HepG2 (cell line): ENCODE data around the gene ANKS1A. TPM values are rescaled to one million over a fixed set of nuclear protein-coding genes. Genes with fewer than 3 reads are reported as not detected.

Experiments
- ATAC-seq: fragments of 200-7000 bp; cut with Tn5 transposase; 3 replicates; pipeline ENCODE4 v1.9.1; 2020; ENCODE audit warnings: mild to moderate bottlenecking, moderate library complexity
- BruUV-seq: library from RNA; stranded (reverse); fragments of 400-500 nt; replicated peaks from 2 replicates; lab custom pipeline; 2021; lab: Mats Ljungman, UMichigan
- CTCF ChIA-PET: fragments of 300-600 bp; formaldehyde crosslinking; extraction: SDS; loops from one replicate; lab custom pipeline; 2021; ENCODE audit warnings: low total read pairs, inconsistent platforms, low intra/inter-chr PET ratio; lab: Yijun Ruan, JAX
- POLR2A ChIA-PET: fragments of 350-600 bp; sonication (Branson Sonifier 250); formaldehyde crosslinking; loops from one replicate; lab custom pipeline; 2020; ENCODE audit warnings: antibody characterized with exemption, inconsistent platforms; lab: Yijun Ruan, JAX
- DNase-seq: peaks from one replicate; pipeline ENCODE4 v3.0.0-alpha.2; 2015; ENCODE audit warnings: low spot score
- FAIRE-seq: peaks from 3 replicates; lab custom pipeline; 2011; peaks lifted over from hg19 to GRCh38; lab: Jason Lieb, UNC
- H2AFZ ChIP-seq: one replicate; pipeline ENCODE4 v1.6.1; 2011; ENCODE audit warnings: low read length, inconsistent platforms
- H3K27ac ChIP-seq: fragments of 300-600 bp; 3 replicates; pipeline ENCODE4 v1.8.0; 2011; ENCODE audit warnings: mixed run types, mild to moderate bottlenecking, mixed read lengths, low read length, inconsistent platforms; ENCODE audit not compliant: insufficient read depth; ENCODE audit errors: extremely low read length
- H3K27me3 ChIP-seq, 2 experiments: fragments of 200-600 bp in 1 of 2; 2 replicates in 1 of 2; 3 replicates in 1 of 2; pipeline versions ENCODE4 v1.6.0 to v1.8.0; 2011; ENCODE audit warnings: low read length in 2 of 2, mild to moderate bottlenecking in 2 of 2, moderate library complexity in 2 of 2, inconsistent platforms in 1 of 2; ENCODE audit not compliant: insufficient read depth in 2 of 2, control insufficient read depth in 1 of 2
- H3K36me3 ChIP-seq, 2 experiments: fragments of 200-600 bp in 1 of 2; replicated peaks in 1 of 2; 2 replicates in 1 of 2; 3 replicates in 1 of 2; pipeline versions ENCODE4 v1.5.1 to v1.8.0; 2011; ENCODE audit warnings: low read length in 2 of 2, inconsistent platforms in 1 of 2; ENCODE audit not compliant: insufficient read depth in 2 of 2, control insufficient read depth in 1 of 2
- H3K4me1 ChIP-seq: 2 replicates; pipeline ENCODE4 v1.5.1; 2012; ENCODE audit warnings: low read length, inconsistent platforms; ENCODE audit not compliant: insufficient read depth
- H3K4me2 ChIP-seq: 2 replicates; pipeline ENCODE4 v1.6.0; 2011; ENCODE audit warnings: low read depth, low read length, inconsistent platforms
- H3K4me3 ChIP-seq, 3 experiments: fragments of 200-600 bp in 1 of 3; sonication (generic), shearing (Covaris generic) in 1 of 3; replicated peaks in 1 of 3; 2 replicates each; pipeline ENCODE4 v1.5.1; 2011 to 2016; ENCODE audit warnings: low read length in 3 of 3, inconsistent platforms in 2 of 3, low read depth in 2 of 3, mild to moderate bottlenecking in 2 of 3, control low read depth in 1 of 3, mixed read lengths in 1 of 3; ENCODE audit not compliant: insufficient read depth in 1 of 3
- H3K79me2 ChIP-seq: one replicate; pipeline ENCODE4 v1.6.1; 2011; ENCODE audit warnings: low read length, inconsistent platforms; ENCODE audit not compliant: insufficient read depth
- H3K9ac ChIP-seq: 2 replicates; pipeline ENCODE4 v1.6.0; 2011; ENCODE audit warnings: mild to moderate bottlenecking, low read depth, low read length, inconsistent platforms; ENCODE audit not compliant: insufficient read depth
- H3K9me3 ChIP-seq: 2 replicates; pipeline ENCODE4 v1.5.1; 2012; ENCODE audit warnings: mild to moderate bottlenecking, low read length
- H4K20me1 ChIP-seq: 2 replicates; pipeline ENCODE4 v1.6.0; 2011; ENCODE audit warnings: inconsistent platforms, mild to moderate bottlenecking, low read length, moderate library complexity; ENCODE audit not compliant: insufficient read depth
- ARNT ChIP-seq: fragments of 450-650 bp; IDR thresholded peaks from 2 replicates; pipeline ENCODE4 v1.6.1; 2017
- ATF4 ChIP-seq, 2 experiments: fragments of 450-650 bp in 1 of 2; sonication (generic) in 1 of 2; formaldehyde crosslinking; IDR thresholded peaks; 2 replicates each; pipeline versions ENCODE4 v1.5.0 to v1.8.0; 2020 to 2022; ENCODE audit warnings: mild to moderate bottlenecking in 1 of 2, missing genetic modification reagents in 1 of 2
- BCL3 ChIP-seq: sonication (generic); formaldehyde crosslinking; IDR thresholded peaks from 2 replicates; pipeline ENCODE4 v1.5.1; 2020; ENCODE audit warnings: mild to moderate bottlenecking, missing genetic modification reagents, moderate library complexity
- JUNB ChIP-seq: sonication (generic); formaldehyde crosslinking; IDR thresholded peaks from 2 replicates; pipeline ENCODE4 v1.8.0; 2022; ENCODE audit warnings: missing genetic modification reagents, mild to moderate bottlenecking, borderline replicate concordance
- SALL1 ChIP-seq: sonication (generic); formaldehyde crosslinking; IDR thresholded peaks from 2 replicates; pipeline ENCODE4 v1.8.0; 2022; ENCODE audit warnings: mild to moderate bottlenecking, missing genetic modification reagents
- TRIM24 ChIP-seq: sonication (generic); formaldehyde crosslinking; IDR thresholded peaks from 2 replicates; pipeline ENCODE4 v1.8.0; 2022; ENCODE audit warnings: mild to moderate bottlenecking, missing genetic modification reagents
- ZBTB34 ChIP-seq: sonication (generic); formaldehyde crosslinking; IDR thresholded peaks from 2 replicates; pipeline ENCODE4 v1.8.0; 2022; ENCODE audit warnings: mild to moderate bottlenecking, missing genetic modification reagents
- ZHX2 ChIP-seq, 2 experiments: sonication (generic) in 1 of 2; formaldehyde crosslinking in 1 of 2; IDR thresholded peaks; 2 replicates each; pipeline versions ENCODE4 v1.6.1 to v1.9.0; 2014 to 2022; ENCODE audit warnings: antibody characterized with exemption in 1 of 2, borderline replicate concordance in 1 of 2, inconsistent platforms in 1 of 2, low read depth in 1 of 2, missing genetic modification reagents in 1 of 2
- ZKSCAN1 ChIP-seq: fragments of 150-350 bp; IDR thresholded peaks from 2 replicates; pipeline ENCODE4 v1.6.1; 2014; ENCODE audit warnings: low read length
- ZNF274 ChIP-seq: sonication (generic); formaldehyde crosslinking; IDR thresholded peaks from 2 replicates; pipeline ENCODE4 v1.5.1; 2020; ENCODE audit warnings: mild to moderate bottlenecking, missing genetic modification reagents
- ZNF720 ChIP-seq: sonication (generic); formaldehyde crosslinking; IDR thresholded peaks from 2 replicates; pipeline ENCODE4 v1.4.0; 2020; ENCODE audit warnings: missing genetic modification reagents
- ZNF816 ChIP-seq: sonication (generic); formaldehyde crosslinking; IDR thresholded peaks from 2 replicates; pipeline ENCODE4 v1.8.0; 2022; ENCODE audit warnings: missing genetic modification reagents, mild to moderate bottlenecking, borderline replicate concordance
- WGBS: methylation state at CpG from one replicate; pipeline ENCODE4 v1.1.6; 2017; ENCODE audit warnings: low lambda C conversion rate; 5-methylcytosine and 5-hydroxymethylcytosine counted together
- in situ Hi-C: cut with HindIII; loops from 2 replicates; pipeline ENCODE4 v1.10.0; 2017; ENCODE audit warnings: low pct_unique_long_range_greater_than_20kb; ENCODE audit not compliant: extremely low pct_ligation_motif_present
- intact Hi-C: fragments of 100-400 bp; cut with micrococcal nuclease; formaldehyde crosslinking; loops from one replicate; pipeline ENCODE4 v1.10.0; 2022; ENCODE audit not compliant: unreplicated experiment
- polyA plus RNA-seq, 8 experiments: library from polyadenylated mRNA; depleted of rRNA in 3 of 8; stranded (reverse) in 7 of 8; unstranded in 1 of 8; fragments of >200 nt; fragmentation: Illumina TruSeq in 4 of 8; extraction: Trizol in 4 of 8; gene quantifications; 2 replicates each; pipeline versions ENCODE4 v1.2.1 to v1.2.3, GENCODE V29; 2011 to 2016; ENCODE audit warnings: low read depth in 4 of 8, missing spikeins in 1 of 8, mixed read lengths in 1 of 8; ENCODE audit not compliant: insufficient read depth in 1 of 8
- total RNA-seq, 5 experiments: library from RNA; depleted of rRNA; stranded (reverse); fragments of >200 nt; fragmentation: Illumina TruSeq; extraction: Trizol; gene quantifications; 2 replicates each; pipeline ENCODE4 v1.2.3, GENCODE V29; 2016; ENCODE audit warnings: low read depth in 1 of 5

Gene ANKS1A
- total and polyA plus RNA-seq, 2 of the 13 experiments (the other 11 are each of a cell fraction or from before 2014, with no cell fraction given) = 7.2 to 15.1 TPM

GRCh38 chr6:34860776-34861175, 28.3 kb upstream of the ANKS1A start:
- no peak for ATAC-seq
- H3K27ac ChIP-seq = no peak overlapping the region
- BruUV-seq = TSS peak; percentile 28
- H2AFZ ChIP-seq = no peak overlapping the region
- H3K4me2 ChIP-seq = no peak overlapping the region
- no peaks in the 10 kb centered on the region for H3K79me2 ChIP-seq
- ChIA-PET CTCF (no interaction called here), POLR2A (no interaction called here)
- H3K9me3 ChIP-seq = no peaks in the 10 kb centered on the region
- no peak overlapping the region for H3K9ac ChIP-seq
- no peaks in the 10 kb centered on the region for H3K27me3 ChIP-seq
- intact Hi-C loops = loop anchor here (10.0 kb wide), 1 partner anchor 284 kb away; the partner anchor contains the start of gene TCP11
- no peak for DNase-seq
- FAIRE-seq = no peak
- no peaks in the 10 kb centered on the region for H4K20me1 ChIP-seq
- no peak overlapping the region for H3K4me3 ChIP-seq
- H3K4me1 ChIP-seq = peaks cover 8% of the 10 kb centered on the region
- in situ Hi-C loops = no loop called here
- peaks cover 44 to 78% of the 10 kb centered on the region in 2 experiments for H3K36me3 ChIP-seq
- WGBS = 90% methylated on average over 1 of the region's 1 CpG
- TF ChIP-seq ZHX2 (IDR thresholded peaks at IDR 0.05; ENCODE audit: low read depth) = no peak
- TF ChIP-seq ZHX2 (CRISPR knock-in tag; IDR thresholded peaks at IDR 0.05; ENCODE audit: borderline replicate concordance) = no peak
- TF ChIP-seq ZNF274 (CRISPR knock-in tag) = no peak
- no peak for TF ChIP-seq ZKSCAN1
- TF ChIP-seq SALL1 (CRISPR knock-in tag) = no peak
- no peak for TF ChIP-seq ATF4 (CRISPR knock-in tag; IDR thresholded peaks at IDR 0.05)
- no peak for TF ChIP-seq ZNF816
- no peak for TF ChIP-seq TRIM24
- no peak for TF ChIP-seq ZBTB34
- TF ChIP-seq BCL3 = no peak
- TF ChIP-seq JUNB = no peak
- no peak for TF ChIP-seq ZNF720
- TF ChIP-seq ARNT = no peak
